NCI-H128 (cell line): Measurements from ENCODE around the gene TUBA3D.
"Not testable (repeated sequence)": the region's sequence is repeated elsewhere in the genome, so short reads cannot be mapped to it uniquely, and the experiment has no call there.

Experiments used
- DNase-seq: peaks from one replicate; lab custom pipeline; 2025; ENCODE audit not compliant: unreplicated experiment; lab: John Stamatoyannopoulos, UW

The TUBA3D gene

DNA sequence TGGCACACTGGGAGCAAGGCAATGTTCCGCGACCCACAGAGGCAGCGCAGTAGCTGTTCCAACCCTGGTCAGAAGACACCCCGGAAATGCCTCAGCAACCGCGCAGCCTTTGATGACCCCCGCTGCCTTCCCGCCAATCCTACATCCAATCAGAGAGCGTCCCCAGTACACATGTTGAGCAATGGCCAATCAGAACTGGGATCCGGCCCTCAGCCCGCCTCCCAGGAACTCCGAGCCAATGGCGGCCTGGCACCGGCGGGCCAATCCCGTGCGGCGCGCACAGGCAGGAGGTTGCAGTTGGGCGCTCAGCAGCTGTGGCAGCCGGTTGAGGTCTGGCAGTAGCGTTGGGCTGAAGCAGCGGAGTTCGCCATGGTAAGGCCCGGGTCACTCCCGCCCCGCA lies at the start of gene TUBA3D:
Gene TUBA3D, plus strand, starts transcription at position 289 of the 400 bp plus-strand sequence. Its CDS starts 81 bp downstream, at position 370.
- no peak for DNase-seq

DNA sequence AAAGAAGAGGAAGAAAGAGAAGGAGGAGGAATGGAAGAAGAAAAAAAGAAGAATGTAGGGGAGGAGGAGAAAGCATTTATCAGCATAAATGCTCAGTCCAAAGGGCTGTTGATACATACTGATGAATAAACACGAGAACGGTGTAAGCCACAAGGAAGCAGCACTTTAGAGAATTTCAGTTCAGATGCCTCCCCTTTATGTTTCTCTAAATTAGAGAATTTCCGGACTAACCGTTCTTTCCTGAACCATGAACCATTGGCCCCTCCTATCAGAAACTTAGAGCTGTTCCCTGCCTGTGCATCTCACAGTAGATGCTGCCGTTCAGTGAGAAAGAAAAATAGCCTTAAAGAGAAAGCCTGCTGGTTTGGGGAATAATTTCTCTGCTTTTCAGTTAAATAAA lies 49.2 kb upstream of the TUBA3D start:
- DNase-seq: no peak

DNA sequence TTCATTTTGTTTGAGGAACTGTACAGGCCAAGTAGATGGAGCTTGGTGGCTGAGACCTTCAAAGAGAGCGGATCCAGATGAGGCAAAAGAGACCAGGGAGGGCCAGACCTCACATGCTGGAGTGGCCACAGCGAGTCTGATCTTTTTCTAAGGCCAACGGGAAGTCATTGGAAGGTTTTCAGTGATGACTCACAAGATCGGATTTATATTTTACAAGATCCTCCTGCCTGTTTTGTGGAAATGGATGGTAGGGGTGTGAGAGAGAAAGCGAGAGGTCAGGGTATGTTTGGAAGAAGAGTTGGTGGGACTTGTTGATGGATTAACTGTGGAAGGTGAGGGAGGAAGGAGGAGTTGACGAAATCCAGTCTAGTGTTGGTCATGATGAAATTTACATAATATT lies 44.6 kb upstream of the TUBA3D start:
- no peak for DNase-seq

DNA sequence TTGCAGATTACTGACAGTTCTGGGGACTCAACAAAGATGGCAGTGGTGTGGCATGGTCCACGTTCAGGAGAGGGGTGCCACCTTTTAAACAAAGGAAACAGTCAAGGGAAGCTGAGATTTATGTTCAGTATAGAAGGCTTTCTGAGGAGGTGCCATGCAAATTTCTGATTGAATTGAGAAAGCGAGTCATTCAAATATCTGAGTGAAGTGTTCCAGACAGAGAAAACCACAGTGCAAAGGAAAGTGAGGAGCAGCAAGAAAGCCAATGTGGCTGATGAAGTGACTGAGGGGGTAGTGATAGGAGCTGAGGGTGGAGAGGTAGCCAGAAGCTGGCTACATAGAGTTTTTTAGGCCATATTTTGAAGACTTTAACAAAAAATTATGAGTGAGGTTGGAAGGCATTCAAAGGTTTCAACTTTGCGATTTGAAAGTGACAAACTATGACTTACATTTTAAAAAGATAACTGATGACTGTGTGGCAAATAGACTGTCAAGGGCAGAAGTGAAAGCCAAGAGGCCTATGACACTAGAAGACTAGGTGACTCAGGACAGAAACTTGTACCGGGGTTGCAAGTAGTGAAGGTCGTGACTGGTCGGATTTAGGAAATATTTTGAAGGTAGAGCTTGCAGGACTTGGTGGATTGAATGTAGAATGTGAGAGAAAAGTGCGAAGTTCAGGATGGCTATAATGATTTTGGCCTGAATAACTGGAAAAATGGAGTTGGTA lies 35.0 kb upstream of the TUBA3D start:
- not testable (repeated sequence) for DNase-seq

DNA sequence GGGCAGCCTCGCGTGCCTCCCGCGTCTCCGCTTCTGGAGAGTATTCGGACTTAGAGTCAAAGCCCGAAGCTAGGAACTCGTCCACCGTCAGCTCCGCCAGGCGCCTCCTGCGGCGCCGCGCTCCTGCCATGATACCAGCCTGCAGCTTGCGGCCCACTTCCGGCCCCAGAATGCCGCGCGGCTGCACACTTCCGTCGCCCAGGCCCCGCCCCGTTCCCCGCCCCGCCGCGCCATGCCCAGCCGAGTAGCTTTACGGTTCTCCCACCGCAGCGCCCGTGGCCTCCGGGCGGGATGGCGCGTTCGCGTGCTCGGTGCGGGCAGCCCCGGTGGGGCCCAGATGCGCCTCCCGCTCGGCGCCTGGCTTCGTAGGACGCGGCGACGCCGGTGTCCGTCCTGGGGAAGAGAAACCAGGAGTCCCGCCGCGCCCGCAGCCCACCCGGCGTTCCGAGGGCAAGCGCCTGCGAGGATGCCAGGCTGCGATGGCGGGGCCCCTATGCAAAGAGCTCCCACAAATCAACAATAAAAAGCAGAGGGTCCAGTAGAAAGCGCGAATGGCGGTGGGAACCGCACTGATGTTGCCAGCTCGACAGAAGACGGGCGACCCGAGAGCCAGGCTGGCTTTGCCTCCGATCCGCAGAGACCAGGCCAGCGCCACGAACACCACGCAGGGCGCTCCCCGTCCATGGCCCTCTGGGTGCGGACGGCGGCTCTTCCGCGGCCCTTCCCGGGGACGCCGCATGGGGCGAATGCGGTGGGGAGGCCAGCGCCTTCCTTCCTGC lies 31.0 kb upstream of the TUBA3D start:
- DNase-seq: not testable (repeated sequence)

DNA sequence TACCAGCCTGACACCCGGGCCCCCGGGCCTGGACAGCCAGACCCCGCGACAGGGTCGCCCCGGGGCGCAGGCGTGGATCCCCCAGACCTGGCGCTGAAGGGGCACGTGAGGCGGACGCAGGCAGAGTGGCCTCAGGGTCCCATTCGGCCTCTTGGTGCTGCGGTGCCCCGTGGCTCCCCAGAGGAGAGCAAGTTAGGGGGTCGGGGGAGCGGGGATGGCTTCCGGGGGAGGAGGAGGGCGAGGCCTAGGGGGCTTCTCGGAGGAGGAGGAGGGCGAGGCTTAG lies 30.5 kb upstream of the TUBA3D start:
- not testable (repeated sequence) for DNase-seq

DNA sequence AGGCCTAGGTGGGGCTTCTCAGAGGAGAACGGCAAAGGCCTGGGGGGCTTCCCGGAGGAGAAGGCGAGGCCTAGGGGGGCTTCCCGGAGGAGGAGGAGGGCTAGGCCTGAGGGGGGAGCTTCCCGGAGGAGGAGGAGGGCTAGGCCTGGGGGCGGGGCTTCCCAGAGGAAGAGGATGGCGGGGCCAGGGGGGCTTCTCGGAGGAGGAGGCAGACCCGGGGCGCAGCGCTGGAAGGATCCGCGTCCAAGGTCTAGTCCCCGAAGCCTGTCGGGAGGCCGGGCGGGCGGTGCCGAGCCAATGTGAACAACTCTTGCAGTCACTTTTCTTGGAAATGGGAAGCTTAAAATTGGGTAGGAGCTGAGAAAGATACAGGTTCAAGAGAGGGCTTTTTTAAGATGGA lies 30.0 kb upstream of the TUBA3D start:
- DNase-seq: no peak

DNA sequence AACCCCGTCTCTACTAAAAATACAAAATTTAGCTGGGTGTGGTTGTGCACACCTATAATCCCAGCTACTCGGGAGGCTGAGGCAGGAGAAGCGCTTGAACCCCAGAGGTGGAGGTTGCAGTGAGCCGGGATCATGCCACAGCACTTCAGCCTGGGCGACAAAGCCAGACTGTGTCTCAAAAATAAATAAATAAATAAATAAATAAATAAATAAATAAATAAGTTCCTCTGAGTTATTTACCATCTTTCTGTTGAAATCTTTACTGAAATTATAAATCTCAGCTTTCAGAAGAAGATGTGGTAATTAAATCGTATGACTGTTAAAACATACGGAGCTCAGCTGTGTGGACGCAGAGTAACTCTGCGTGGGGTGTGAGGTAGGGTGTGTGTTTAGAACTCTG lies 27.9 kb upstream of the TUBA3D start:
- not testable (repeated sequence) for DNase-seq

DNA sequence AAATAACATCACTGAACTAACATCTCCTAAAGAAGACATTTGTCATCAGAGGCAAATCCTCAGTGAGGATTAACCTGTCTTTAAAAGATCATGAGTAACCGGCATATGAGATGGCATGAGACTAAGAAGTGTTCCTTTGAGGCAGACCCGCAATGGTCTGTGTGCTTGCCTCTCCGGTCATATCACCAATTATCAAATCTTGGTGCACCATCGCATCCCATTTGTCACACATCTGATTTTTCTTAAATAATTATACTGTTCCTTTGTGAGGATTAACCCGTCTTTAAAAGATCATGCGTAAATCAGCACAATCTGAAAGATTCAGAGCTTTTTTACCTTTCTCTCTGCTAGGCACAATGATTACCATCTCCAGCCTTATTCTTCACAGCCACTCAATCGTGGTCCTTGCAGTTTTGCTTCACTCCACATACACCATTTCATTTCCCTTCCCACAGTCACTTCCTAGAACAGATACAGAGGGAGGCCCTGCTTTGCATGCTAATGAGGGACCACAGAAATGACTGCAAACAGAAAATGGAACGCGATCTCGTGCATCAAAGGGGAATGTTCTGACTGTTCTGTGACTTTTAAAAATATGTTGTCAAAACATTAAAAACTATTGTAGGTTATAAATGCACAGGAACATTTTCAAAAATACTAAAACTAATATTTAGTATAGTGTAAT lies 24.5 kb upstream of the TUBA3D start:
- not testable (repeated sequence) for DNase-seq

DNA sequence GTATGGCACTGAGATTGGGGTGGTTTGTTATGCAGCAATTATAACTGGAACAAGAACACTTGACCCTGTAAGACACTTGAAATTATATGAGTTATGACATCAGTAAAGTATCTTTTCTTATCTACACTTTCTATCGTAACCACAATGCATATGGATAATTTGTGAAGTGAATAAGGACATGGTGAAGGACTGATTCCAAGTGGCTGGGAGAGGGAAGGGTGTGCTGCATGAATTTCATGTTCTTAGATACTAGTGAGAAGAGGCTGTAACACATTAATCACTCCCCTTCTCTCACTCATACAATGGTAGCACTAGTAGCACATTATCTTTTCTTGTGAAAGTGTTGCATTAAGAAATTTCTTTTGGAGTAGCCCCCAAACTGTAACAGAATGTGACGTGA lies 21.0 kb upstream of the TUBA3D start:
- DNase-seq: not testable (repeated sequence)

DNA sequence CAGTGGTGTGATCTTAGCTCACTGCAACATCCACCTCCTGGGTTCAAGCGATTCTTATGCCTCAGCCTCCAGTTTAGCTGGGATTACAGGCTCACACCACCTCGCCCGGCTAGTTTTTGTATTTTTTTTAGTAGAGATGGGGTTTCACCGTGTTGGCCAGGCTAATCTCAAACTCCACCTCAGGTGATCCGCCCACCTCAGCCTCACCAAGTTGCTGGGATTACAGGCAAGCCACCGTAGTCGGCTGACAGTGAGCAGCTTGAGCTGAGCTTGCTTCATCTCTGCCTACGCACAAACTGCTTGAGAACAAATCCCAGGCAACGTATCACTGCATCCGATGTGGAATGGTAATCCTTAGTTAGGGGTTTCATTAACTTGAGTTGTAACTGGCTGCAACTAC lies 8.2 kb upstream of the TUBA3D start:
- DNase-seq: not testable (repeated sequence)

DNA sequence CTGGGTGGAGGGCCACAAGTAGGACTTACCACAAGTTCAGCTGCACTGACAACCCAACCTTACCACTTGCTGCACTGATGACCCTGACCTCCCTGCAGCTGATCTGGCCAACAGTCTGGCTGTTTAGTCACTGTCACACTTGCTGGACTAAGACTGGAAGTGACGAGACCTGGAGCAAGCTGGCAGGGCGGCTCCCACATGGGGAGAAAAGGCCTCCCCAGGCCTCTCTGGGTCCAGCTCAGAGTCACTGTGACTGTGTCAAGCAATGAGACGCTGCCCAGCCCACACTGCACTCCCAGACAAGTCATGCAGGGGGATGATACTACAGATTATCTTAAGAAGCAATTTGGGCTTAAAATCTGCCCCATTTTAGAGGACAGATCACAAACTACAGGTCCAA lies 5.0 kb upstream of the TUBA3D start:
- DNase-seq: not testable (repeated sequence)

DNA sequence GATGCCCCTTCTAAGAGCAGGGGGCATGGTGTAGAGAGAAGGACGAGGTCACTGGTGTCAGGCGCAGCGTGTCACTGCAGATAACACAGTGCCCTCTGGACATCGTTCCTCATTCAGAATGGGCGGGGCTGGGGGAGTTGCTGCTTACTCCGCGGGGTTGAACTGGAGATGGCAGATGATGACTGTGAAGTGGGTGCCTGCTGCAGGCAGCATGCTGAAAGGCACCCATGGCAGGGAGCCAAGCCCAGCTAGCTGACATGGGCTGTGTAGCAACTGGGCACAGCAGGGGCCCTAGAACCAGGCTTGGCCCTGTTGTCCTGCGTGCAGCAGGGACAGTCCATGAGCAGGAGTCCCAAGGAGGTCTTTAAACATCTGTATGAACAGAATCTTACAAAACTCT lies 4.3 kb upstream of the TUBA3D start:
- DNase-seq: not testable (repeated sequence)

DNA sequence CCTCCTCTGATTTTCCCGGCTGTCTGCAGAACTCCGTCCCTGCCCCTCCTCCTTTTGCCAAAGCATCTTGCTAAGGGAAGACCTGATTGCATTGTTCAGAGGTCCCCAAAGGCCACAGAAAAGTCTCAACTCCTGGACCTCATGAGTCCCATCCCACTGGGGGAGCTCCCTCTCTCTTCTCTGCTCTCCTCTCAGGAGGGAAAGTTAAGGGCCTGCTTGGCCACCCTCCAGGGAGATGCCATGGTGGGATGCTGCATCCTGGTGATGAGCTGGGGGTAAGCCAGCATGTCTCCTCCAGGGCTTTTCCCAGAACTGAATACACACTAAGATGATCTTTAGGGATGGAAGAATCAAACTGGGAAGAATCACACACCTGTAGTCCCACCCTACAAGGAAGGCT lies 2.7 kb upstream of the TUBA3D start:
- not testable (repeated sequence) for DNase-seq

DNA sequence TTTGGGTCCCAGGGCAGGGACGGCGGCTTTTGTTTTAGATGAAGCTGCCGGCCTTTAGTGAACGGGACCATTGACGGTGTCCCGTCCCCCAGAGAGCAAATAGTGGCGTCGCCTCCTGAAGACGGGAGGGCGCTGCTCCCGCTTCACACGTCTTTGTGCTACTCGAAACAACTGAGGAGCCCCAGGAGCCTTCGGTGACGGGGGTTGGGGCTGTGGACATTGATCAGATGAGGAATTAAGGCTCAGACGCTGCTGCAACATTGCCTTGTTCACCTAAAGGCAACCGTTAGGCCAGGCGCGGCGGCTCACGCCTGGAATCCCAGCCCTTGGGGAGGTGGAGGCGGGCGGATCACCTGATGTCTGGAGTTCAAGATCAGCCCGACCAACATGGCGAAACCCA lies 444 bp downstream of the TUBA3D start:
- not testable (repeated sequence) for DNase-seq

DNA sequence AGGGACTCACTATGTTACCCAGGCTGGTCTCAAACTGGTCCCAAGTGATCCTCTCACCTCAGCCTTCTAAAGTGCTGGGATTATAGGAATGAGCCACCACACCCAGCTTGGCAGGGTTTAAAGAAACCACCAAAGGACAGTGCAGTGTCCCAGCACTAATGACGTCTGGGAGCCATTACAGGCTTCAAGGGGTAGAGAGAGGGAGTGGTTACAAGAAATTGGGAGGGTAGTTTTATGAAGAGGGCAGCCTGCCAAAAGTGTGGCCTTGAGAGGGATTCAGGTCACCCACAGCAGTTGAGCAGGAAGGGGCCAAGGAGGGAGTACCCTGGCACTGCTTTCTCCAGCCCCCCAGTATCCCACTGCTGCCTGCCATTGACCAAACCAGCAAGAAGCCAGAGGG lies 1.3 kb downstream of the TUBA3D start:
- DNase-seq: not testable (repeated sequence)

DNA sequence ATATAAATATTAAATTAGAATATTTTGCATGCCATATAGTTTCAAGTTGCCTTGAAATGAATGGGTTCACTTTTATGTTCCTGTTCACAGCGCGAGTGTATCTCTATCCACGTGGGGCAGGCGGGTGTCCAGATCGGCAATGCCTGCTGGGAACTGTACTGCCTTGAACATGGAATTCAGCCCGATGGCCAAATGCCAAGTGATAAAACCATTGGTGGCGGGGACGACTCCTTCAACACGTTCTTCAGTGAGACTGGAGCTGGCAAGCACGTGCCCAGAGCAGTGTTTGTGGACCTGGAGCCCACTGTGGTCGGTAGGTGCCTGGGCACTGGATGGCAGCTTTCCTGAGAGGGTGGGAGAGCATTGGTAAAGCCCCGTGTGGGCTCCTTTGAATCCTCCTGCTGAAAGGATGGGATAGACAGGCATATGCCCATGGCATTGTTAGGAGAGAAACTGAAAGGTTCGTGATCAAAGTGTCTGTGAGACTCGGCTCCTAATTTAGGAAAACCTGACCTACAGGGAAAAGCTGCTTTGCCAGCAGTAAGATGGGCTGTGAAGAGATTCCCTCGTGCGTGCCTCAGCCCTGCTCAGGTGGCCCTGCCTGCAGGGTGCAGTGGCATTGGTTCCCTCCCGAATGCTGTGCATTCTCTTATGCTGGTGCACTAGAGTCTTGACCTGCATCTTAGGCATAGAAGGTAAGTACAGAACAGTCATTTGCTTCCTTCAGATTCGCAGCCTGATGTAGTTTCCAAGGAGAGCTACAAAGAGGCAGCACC lies 2.3 kb downstream of the TUBA3D start:
- DNase-seq: not testable (repeated sequence)

DNA sequence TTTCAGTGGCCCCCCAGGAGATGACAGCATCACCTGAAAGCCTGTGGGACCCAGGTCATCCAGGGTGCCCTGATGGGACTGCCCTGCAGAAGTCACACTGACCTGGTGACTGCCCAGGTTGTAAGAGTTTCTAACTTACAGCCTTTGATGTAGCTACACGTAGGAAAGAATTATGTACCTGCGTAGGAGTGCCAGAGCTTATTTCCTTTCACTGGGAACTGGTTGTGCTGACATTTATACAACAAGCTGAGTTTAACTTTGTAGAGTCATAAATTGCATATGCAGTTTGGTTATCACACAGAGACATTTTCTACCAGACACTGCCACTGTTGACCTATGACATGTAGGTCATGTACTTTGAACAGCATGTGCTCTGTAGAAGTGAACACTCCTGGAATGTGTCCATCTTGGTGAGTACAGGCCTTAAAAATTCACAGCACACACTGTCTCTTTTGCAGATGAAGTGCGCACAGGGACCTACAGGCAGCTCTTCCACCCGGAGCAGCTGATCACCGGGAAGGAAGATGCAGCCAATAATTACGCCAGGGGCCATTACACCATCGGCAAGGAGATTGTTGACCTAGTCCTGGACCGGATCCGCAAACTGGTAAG lies 3.0 kb downstream of the TUBA3D start:
- DNase-seq: not testable (repeated sequence)

DNA sequence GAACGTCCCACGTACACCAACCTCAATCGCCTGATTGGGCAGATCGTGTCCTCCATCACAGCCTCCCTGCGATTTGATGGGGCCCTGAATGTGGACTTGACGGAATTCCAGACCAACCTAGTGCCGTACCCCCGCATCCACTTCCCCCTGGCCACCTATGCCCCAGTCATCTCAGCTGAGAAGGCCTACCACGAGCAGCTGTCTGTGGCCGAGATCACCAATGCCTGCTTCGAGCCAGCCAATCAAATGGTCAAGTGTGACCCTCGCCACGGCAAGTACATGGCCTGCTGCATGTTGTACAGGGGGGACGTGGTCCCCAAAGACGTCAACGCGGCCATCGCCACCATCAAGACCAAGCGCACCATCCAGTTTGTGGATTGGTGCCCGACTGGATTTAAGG lies 4.4 kb downstream of the TUBA3D start:
- not testable (repeated sequence) for DNase-seq

DNA sequence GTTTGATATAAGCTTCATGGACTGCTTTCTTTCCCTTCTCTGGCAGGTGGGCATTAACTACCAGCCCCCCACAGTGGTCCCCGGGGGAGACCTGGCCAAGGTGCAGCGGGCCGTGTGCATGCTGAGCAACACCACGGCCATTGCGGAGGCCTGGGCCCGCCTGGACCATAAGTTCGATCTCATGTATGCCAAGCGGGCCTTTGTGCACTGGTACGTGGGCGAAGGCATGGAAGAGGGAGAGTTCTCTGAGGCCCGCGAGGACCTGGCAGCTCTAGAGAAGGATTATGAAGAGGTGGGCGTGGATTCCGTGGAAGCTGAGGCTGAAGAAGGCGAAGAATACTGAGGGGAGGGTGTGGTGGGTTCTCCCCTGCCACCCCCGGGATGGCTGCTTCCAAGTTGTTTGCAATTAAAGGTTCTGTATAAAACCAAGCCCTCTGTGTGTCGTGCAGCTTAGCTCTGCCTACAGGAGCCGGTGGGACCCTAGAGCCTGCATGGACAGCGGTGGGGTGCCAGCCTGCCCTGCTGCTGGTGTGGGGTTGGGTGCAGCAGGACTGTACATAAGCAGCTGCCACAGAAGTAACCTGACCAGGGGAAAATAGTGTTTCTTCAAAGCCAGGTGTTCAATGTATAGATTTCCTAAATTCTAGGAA lies 6.7 kb downstream of the TUBA3D start:
- not testable (repeated sequence) for DNase-seq
